Measurements from ENCODE around the gene GLT1D1. TPM values are rescaled to one million over a fixed set of nuclear protein-coding genes. Genes with fewer than 3 reads are reported as not detected.

GLT1D1 gene
- total and polyA plus RNA-seq, 2 experiments from 2014 or later = 1.4 to 4.4 TPM

GRCh38 chr12:128856791-128857078 is 3.5 kb downstream of the GLT1D1 start (continued):
- TF ChIP-seq ZNF462 (CRISPR knock-in tag; IDR thresholded peaks at IDR 0.05) (no peak), NANOG (IDR thresholded peaks at IDR 0.05; ENCODE audit: borderline replicate concordance) (no peak), EZH2 (IDR thresholded peaks at IDR 0.05; ENCODE audit: low read depth, unreplicated experiment) (no peak), STAT1 (IDR thresholded peaks at IDR 0.05; ENCODE audit: unreplicated experiment) (no peak), JUNB (IDR thresholded peaks at IDR 0.05; ENCODE audit: unreplicated experiment) (no peak), CTCF (conservative IDR thresholded peaks at IDR 0.05; ENCODE audit: low read depth in 2 of 2) (no peak), EZH2phosphoT487 (IDR thresholded peaks at IDR 0.05; ENCODE audit: unreplicated experiment) (no peak)

GRCh38 chr12:128857133-128857763 is 4.0 kb downstream of the GLT1D1 start:
- Histone ChIP-seq H4K20me1 (replicated peaks; ENCODE audit: insufficient read depth) (no peaks in the 10 kb centered on the region), H3K27me3 (ENCODE audit: insufficient read depth) (peaks cover 7% of the 10 kb centered on the region; the same call in 1 of the 2 replicates), H3K79me2 (replicated peaks; ENCODE audit: insufficient read depth) (no peaks in the 10 kb centered on the region), H2AFZ (no peak overlapping the region), H3K27ac (ENCODE audit: low read depth) (no peak overlapping the region), H3K9me2 (ENCODE audit: insufficient read depth) (no peaks in the 10 kb centered on the region; the same call in 1 of the 2 replicates), H3K4me3 (no peak overlapping the region), H3K36me3 (ENCODE audit: insufficient read depth) (no peaks in the 10 kb centered on the region), H3F3A (replicated peaks; ENCODE audit: low read depth) (no peaks in the 10 kb centered on the region), H3K4me1 (ENCODE audit: insufficient read depth) (no peaks in the 10 kb centered on the region), H3K4me2 (no peak overlapping the region)
- no peak overlapping the region for H3K4me3 Mint-ChIP-seq
- H3K4me1 Mint-ChIP-seq = peaks cover 6% of the 10 kb centered on the region
- peaks cover 83% of the 10 kb centered on the region for H3K9me3 Mint-ChIP-seq
- no peak overlapping the region for H3K27ac Mint-ChIP-seq
- H3K36me3 Mint-ChIP-seq (ENCODE audit: low read depth) = peaks cover 31% of the 10 kb centered on the region
- ATAC-seq (no peak), DNase-seq (ENCODE audit: low spot score) (no peak)
- peaks cover 14% of the 10 kb centered on the region for H3K27me3 Mint-ChIP-seq (ENCODE audit: insufficient read depth, low read depth, poor library complexity)
- TF ChIP-seq ZNF331 (CRISPR knock-in tag; IDR thresholded peaks at IDR 0.05; ENCODE audit: low read depth) = no peak
- TF ChIP-seq ZNF462 (CRISPR knock-in tag; IDR thresholded peaks at IDR 0.05) = no peak
